H9 (cell line): ENCODE data around the gene RARB. TPM values are rescaled to one million over a fixed set of nuclear protein-coding genes. Genes with fewer than 3 reads are reported as not detected.

Source experiments
- DNase-seq: peaks from one replicate; pipeline ENCODE4 v3.0.0-alpha.2; 2017
- H2AFZ ChIP-seq: one replicate; pipeline ENCODE4 v1.6.1; 2013; ENCODE audit warnings: mild to moderate bottlenecking, low read length, control low read depth, moderate library complexity
- H2AK5ac ChIP-seq: 2 replicates; pipeline ENCODE4 v1.6.1; 2013; ENCODE audit warnings: low read length, control low read depth, mixed read lengths; ENCODE audit not compliant: insufficient read length
- H2BK120ac ChIP-seq: one replicate; pipeline ENCODE4 v1.6.1; 2013; ENCODE audit warnings: low read depth, mild to moderate bottlenecking, low read length, control low read depth, inconsistent platforms; ENCODE audit not compliant: poor library complexity, severe bottlenecking
- H2BK12ac ChIP-seq: 2 replicates; pipeline ENCODE4 v1.6.1; 2013; ENCODE audit warnings: low read length, control low read depth, mixed read lengths, low read depth; ENCODE audit not compliant: insufficient read length
- H2BK15ac ChIP-seq: 2 replicates; pipeline ENCODE4 v1.6.1; 2013; ENCODE audit warnings: low read depth, low read length, control low read depth
- H2BK20ac ChIP-seq: one replicate; pipeline ENCODE4 v1.6.1; 2013; ENCODE audit warnings: low read depth, mild to moderate bottlenecking, low read length, control low read depth, inconsistent platforms; ENCODE audit not compliant: poor library complexity, severe bottlenecking
- H2BK5ac ChIP-seq: 2 replicates; pipeline ENCODE4 v1.6.1; 2013; ENCODE audit warnings: low read length, control low read depth, mixed read lengths; ENCODE audit not compliant: insufficient read length
- H3K14ac ChIP-seq: 2 replicates; pipeline ENCODE4 v1.6.1; 2013; ENCODE audit warnings: low read length, control low read depth; ENCODE audit not compliant: insufficient read depth
- H3K18ac ChIP-seq: 2 replicates; pipeline ENCODE4 v1.6.1; 2013; ENCODE audit warnings: low read depth, mild to moderate bottlenecking, mixed read lengths, low read length, control low read depth; ENCODE audit not compliant: insufficient read length
- H3K23ac ChIP-seq: 2 replicates; pipeline ENCODE4 v1.6.1; 2013; ENCODE audit warnings: low read length, control low read depth, mixed read lengths, low read depth; ENCODE audit not compliant: insufficient read length
- H3K23me2 ChIP-seq: 2 replicates; pipeline ENCODE4 v1.6.1; 2013; ENCODE audit warnings: low read depth, mild to moderate bottlenecking, mixed read lengths, low read length, control low read depth; ENCODE audit not compliant: insufficient read length, poor library complexity, severe bottlenecking
- H3K27ac ChIP-seq: 2 replicates; pipeline ENCODE4 v1.5.1; 2013; ENCODE audit warnings: low read length, control low read depth, mixed read lengths, low read depth; ENCODE audit not compliant: insufficient read length
- H3K27me3 ChIP-seq: 2 replicates; pipeline ENCODE4 v1.6.1; 2013; ENCODE audit warnings: low read length, control low read depth, inconsistent platforms; ENCODE audit not compliant: insufficient read depth
- H3K4ac ChIP-seq: 2 replicates; pipeline ENCODE4 v1.6.1; 2013; ENCODE audit warnings: low read depth, mild to moderate bottlenecking, control low read depth, inconsistent platforms, low read length, moderate library complexity
- H3K4me1 ChIP-seq: 2 replicates; pipeline ENCODE4 v1.6.1; 2013; ENCODE audit warnings: low read length, control low read depth, inconsistent platforms; ENCODE audit not compliant: insufficient read depth
- H3K4me2 ChIP-seq: 2 replicates; pipeline ENCODE4 v1.6.1; 2013; ENCODE audit warnings: low read length, control low read depth, mixed read lengths; ENCODE audit not compliant: insufficient read length, insufficient read depth
- H3K56ac ChIP-seq: 2 replicates; pipeline ENCODE4 v1.6.1; 2013; ENCODE audit warnings: low read depth, mild to moderate bottlenecking, mixed read lengths, low read length, control low read depth; ENCODE audit not compliant: insufficient read length
- H3K79me1 ChIP-seq: 2 replicates; pipeline ENCODE4 v1.6.1; 2013; ENCODE audit warnings: low read depth, mild to moderate bottlenecking, moderate library complexity, low read length, control low read depth, inconsistent platforms; ENCODE audit not compliant: insufficient read depth, poor library complexity, severe bottlenecking
- H3K79me2 ChIP-seq: 2 replicates; pipeline ENCODE4 v1.6.1; 2013; ENCODE audit warnings: low read length, control low read depth, inconsistent platforms; ENCODE audit not compliant: insufficient read depth
- H3K9ac ChIP-seq: 2 replicates; pipeline ENCODE4 v1.6.1; 2013; ENCODE audit warnings: low read length, control low read depth, mixed read lengths; ENCODE audit not compliant: insufficient read length; ENCODE audit errors: extremely low read depth
- H3K9me3 ChIP-seq: one replicate; pipeline ENCODE4 v1.6.1; 2013; ENCODE audit warnings: low read depth, low read length, inconsistent platforms; ENCODE audit not compliant: control insufficient read depth
- H3T11ph ChIP-seq: one replicate; pipeline ENCODE4 v1.6.1; 2013; ENCODE audit warnings: mild to moderate bottlenecking, low read length, control low read depth, inconsistent platforms
- H4K20me1 ChIP-seq: one replicate; pipeline ENCODE4 v1.6.1; 2013; ENCODE audit not compliant: control insufficient read depth, insufficient read length, insufficient read depth
- H4K5ac ChIP-seq: 2 replicates; pipeline ENCODE4 v1.6.1; 2013; ENCODE audit warnings: low read depth, mild to moderate bottlenecking, mixed read lengths, low read length, control low read depth; ENCODE audit not compliant: insufficient read length
- H4K8ac ChIP-seq: replicated peaks from 2 replicates; pipeline ENCODE4 v1.6.1; 2013; ENCODE audit warnings: low read length, control low read depth, mixed read lengths, low read depth; ENCODE audit not compliant: insufficient read length
- H4K91ac ChIP-seq: 2 replicates; pipeline ENCODE4 v1.6.1; 2013; ENCODE audit warnings: low read depth, mild to moderate bottlenecking, moderate library complexity, mixed read lengths, low read length, control low read depth; ENCODE audit not compliant: insufficient read length
- H3K27ac Mint-ChIP-seq, 3 experiments: 2 replicates in 2 of 3; 3 replicates in 1 of 3; pipeline ENCODE4 v1.8.0; 2020 to 2021; ENCODE audit warnings: mixed read lengths in 3 of 3, mild to moderate bottlenecking in 1 of 3, moderate library complexity in 1 of 3
- H3K27me3 Mint-ChIP-seq: 2 replicates; pipeline ENCODE4 v1.8.0; 2021; ENCODE audit warnings: low read depth, mild to moderate bottlenecking, moderate library complexity, mixed read lengths
- H3K36me3 Mint-ChIP-seq, 3 experiments: 2 replicates in 2 of 3; 3 replicates in 1 of 3; pipeline ENCODE4 v1.8.0; 2020 to 2021; ENCODE audit warnings: low read depth in 3 of 3, mixed read lengths in 3 of 3; ENCODE audit not compliant: insufficient read depth in 1 of 3
- H3K4me1 Mint-ChIP-seq, 2 experiments: 2 replicates each; pipeline ENCODE4 v1.8.0; 2020; ENCODE audit warnings: mixed read lengths in 2 of 2
- H3K4me3 Mint-ChIP-seq, 2 experiments: 2 replicates in 1 of 2; 3 replicates in 1 of 2; pipeline ENCODE4 v1.8.0; 2020 to 2021; ENCODE audit warnings: mild to moderate bottlenecking in 2 of 2, mixed read lengths in 2 of 2, moderate library complexity in 1 of 2
- H3K9me3 Mint-ChIP-seq, 2 experiments: 2 replicates in 1 of 2; 3 replicates in 1 of 2; pipeline ENCODE4 v1.8.0; 2020; ENCODE audit warnings: mild to moderate bottlenecking in 2 of 2, mixed read lengths in 2 of 2, moderate library complexity in 1 of 2
- WGBS: extraction: QIAGEN DNeasy Blood & Tissue Kit; methylation state at CpG from one replicate; pipeline ENCODE4 v1.1.7; 2013; ENCODE audit warnings: missing lambda C conversion rate, low lambda C conversion rate, mixed read lengths; ENCODE audit not compliant: insufficient read length; ENCODE audit errors: extremely low coverage; 5-methylcytosine and 5-hydroxymethylcytosine counted together
- total RNA-seq: library from RNA; stranded (reverse); gene quantifications from 2 replicates; pipeline ENCODE4 v1.2.1, GENCODE V29; 2021
- TF ChIP-seq, protein P1 (sequence below): fragments of 200-600 bp; sonication (generic); conservative IDR thresholded peaks from 3 replicates; pipeline ENCODE4 v1.8.0; 2021; ENCODE audit warnings: antibody characterized with exemption, mild to moderate bottlenecking

Gene RARB
- total RNA-seq, 1 experiment from 2014 or later, result 0.22 TPM

GRCh38 chr3:25564075-25564474, 136.0 kb downstream of the RARB start:
- Histone ChIP-seq H2BK12ac (no peak overlapping the region), H3K79me2 (no peaks in the 10 kb centered on the region), H3T11ph (no peak overlapping the region), H3K27me3 (no peaks in the 10 kb centered on the region; the same call in 1 of the 2 replicates), H2BK20ac (no peak overlapping the region), H4K91ac (no peak overlapping the region), H4K20me1 (no peaks in the 10 kb centered on the region), H3K23ac (no peak overlapping the region), H3K56ac (no peak overlapping the region), H3K79me1 (no peaks in the 10 kb centered on the region), H2BK120ac (no peak overlapping the region), H3K18ac (no peak overlapping the region), H3K4me1 (no peaks in the 10 kb centered on the region), H3K4me2 (no peak overlapping the region), H3K9me3 (no peaks in the 10 kb centered on the region), H2AK5ac (no peak overlapping the region), H3K4ac (no peak overlapping the region), H3K14ac (no peak overlapping the region), H2BK15ac (no peak overlapping the region), H2BK5ac (no peak overlapping the region), H4K5ac (no peak overlapping the region), H3K9ac (no peak overlapping the region), H3K23me2 (no peaks in the 10 kb centered on the region), H3K27ac (no peak overlapping the region), H2AFZ (no peak overlapping the region), H4K8ac (no peak overlapping the region)
- H3K4me1 Mint-ChIP-seq, result peaks cover 0 to 2% of the 10 kb centered on the region in 2 experiments; a peak in 1 of 4 replicates
- TF ChIP-seq, protein P1, sequence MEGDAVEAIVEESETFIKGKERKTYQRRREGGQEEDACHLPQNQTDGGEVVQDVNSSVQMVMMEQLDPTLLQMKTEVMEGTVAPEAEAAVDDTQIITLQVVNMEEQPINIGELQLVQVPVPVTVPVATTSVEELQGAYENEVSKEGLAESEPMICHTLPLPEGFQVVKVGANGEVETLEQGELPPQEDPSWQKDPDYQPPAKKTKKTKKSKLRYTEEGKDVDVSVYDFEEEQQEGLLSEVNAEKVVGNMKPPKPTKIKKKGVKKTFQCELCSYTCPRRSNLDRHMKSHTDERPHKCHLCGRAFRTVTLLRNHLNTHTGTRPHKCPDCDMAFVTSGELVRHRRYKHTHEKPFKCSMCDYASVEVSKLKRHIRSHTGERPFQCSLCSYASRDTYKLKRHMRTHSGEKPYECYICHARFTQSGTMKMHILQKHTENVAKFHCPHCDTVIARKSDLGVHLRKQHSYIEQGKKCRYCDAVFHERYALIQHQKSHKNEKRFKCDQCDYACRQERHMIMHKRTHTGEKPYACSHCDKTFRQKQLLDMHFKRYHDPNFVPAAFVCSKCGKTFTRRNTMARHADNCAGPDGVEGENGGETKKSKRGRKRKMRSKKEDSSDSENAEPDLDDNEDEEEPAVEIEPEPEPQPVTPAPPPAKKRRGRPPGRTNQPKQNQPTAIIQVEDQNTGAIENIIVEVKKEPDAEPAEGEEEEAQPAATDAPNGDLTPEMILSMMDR, result no peak
- H3K27ac Mint-ChIP-seq, result no peak overlapping the region
- peaks cover 2% of the 10 kb centered on the region for H3K27me3 Mint-ChIP-seq
- no peak overlapping the region for H3K4me3 Mint-ChIP-seq
- H3K9me3 Mint-ChIP-seq, result no peaks in the 10 kb centered on the region
- H3K36me3 Mint-ChIP-seq, result no peaks in the 10 kb centered on the region
- no peak for DNase-seq
- WGBS, result no CpG with 5 or more reads among the region's 4 CpGs
